Neural cell (in vitro differentiated cells): ENCODE results near the gene SPACA6.

Experiments used
- CTCF ChIP-seq: fragments of 450-650 bp; IDR thresholded peaks from 2 replicates; pipeline ENCODE4 v1.5.1; 2014; ENCODE audit warnings: antibody characterized with exemption, mild to moderate bottlenecking, moderate library complexity; ENCODE audit not compliant: poor library complexity, severe bottlenecking
- EP300 ChIP-seq: fragments of 450-650 bp; conservative IDR thresholded peaks from 2 replicates; pipeline ENCODE4 v1.6.1; 2014; ENCODE audit warnings: antibody characterized with exemption, mild to moderate bottlenecking, moderate library complexity; ENCODE audit not compliant: poor library complexity, severe bottlenecking
- EZH2 ChIP-seq: fragments of 200-600, 300-800 bp; shearing (Covaris generic), sonication (generic); IDR thresholded peaks from 2 replicates; pipeline ENCODE4 v1.6.1; 2014; ENCODE audit warnings: antibody characterized with exemption, low read length, borderline replicate concordance, mild to moderate bottlenecking; ENCODE audit not compliant: insufficient read depth, poor library complexity, severe bottlenecking
- RAD21 ChIP-seq: fragments of 450-650 bp; conservative IDR thresholded peaks from 2 replicates; pipeline ENCODE4 v1.6.1; 2014; ENCODE audit warnings: antibody characterized with exemption, mild to moderate bottlenecking, moderate library complexity
- REST ChIP-seq: IDR thresholded peaks from 2 replicates; pipeline ENCODE4 v1.6.1; 2012; ENCODE audit warnings: borderline replicate concordance
- SMC3 ChIP-seq: fragments of 450-650 bp; conservative IDR thresholded peaks from 2 replicates; pipeline ENCODE4 v1.6.1; 2014; ENCODE audit warnings: antibody characterized with exemption, mild to moderate bottlenecking, moderate library complexity; ENCODE audit not compliant: poor library complexity
- TAF1 ChIP-seq: IDR thresholded peaks from 2 replicates; pipeline ENCODE4 v1.6.1; 2012; ENCODE audit warnings: low read depth

- TF ChIP-seq EP300 (no peak), CTCF (no peak), EZH2 (no peak), TAF1 (no peak), SMC3 (no peak), REST (no peak), RAD21 (no peak)
Observed at GRCh38 chr19:51721905-51722304, 28.8 kb downstream of the SPACA6 start.
